GM18519 (cell line): ENCODE results near the gene FHOD3.
"Not testable (repeated sequence)": the region's sequence is repeated elsewhere in the genome, so short reads cannot be mapped to it uniquely, and the experiment has no call there.

ENCODE experiments used
- ATAC-seq: cut with Tn5 transposase; IDR thresholded peaks from one replicate; pipeline ENCODE4 v1.9.1; 2021; ENCODE audit warnings: mild to moderate bottlenecking, moderate library complexity; ENCODE audit not compliant: unreplicated experiment, low FRiP score

FHOD3 gene

GRCh38 chr18:36752929-36753865 lies 455.7 kb downstream of the FHOD3 start:
- no peak for ATAC-seq

GRCh38 chr18:36756242-36756641 lies 458.7 kb downstream of the FHOD3 start:
- ATAC-seq, result no peak

GRCh38 chr18:36757081-36757480 lies 459.6 kb downstream of the FHOD3 start:
- no peak for ATAC-seq

- no peak for ATAC-seq
Measured at GRCh38 chr18:36757991-36758390, 460.5 kb downstream of the FHOD3 start.

- no peak for ATAC-seq
Measured at GRCh38 chr18:36758623-36759022, 461.1 kb downstream of the FHOD3 start.

GRCh38 chr18:36759167-36759776 lies 461.8 kb downstream of the FHOD3 start:
- ATAC-seq, result no peak

- no peak for ATAC-seq
Measured at GRCh38 chr18:36760598-36760997, 463.1 kb downstream of the FHOD3 start.

GRCh38 chr18:36761186-36761698 lies 463.7 kb downstream of the FHOD3 start:
- no peak for ATAC-seq

- ATAC-seq, result no peak
Measured at GRCh38 chr18:36762074-36762473, 464.6 kb downstream of the FHOD3 start.

- not testable (repeated sequence) for ATAC-seq
Measured at GRCh38 chr18:36762965-36763364, 465.5 kb downstream of the FHOD3 start.

- ATAC-seq, result no peak
Measured at GRCh38 chr18:36766836-36767235, 469.3 kb downstream of the FHOD3 start.

- ATAC-seq, result no peak
Measured at GRCh38 chr18:36769172-36769571, 471.7 kb downstream of the FHOD3 start.

- ATAC-seq, result no peak
Measured at GRCh38 chr18:36769611-36770314, 472.2 kb downstream of the FHOD3 start.

GRCh38 chr18:36770315-36770946 lies 472.9 kb downstream of the FHOD3 start:
- ATAC-seq, result no peak

GRCh38 chr18:36771245-36771644 lies 473.7 kb downstream of the FHOD3 start:
- no peak for ATAC-seq

GRCh38 chr18:36772241-36772723 lies 474.8 kb downstream of the FHOD3 start:
- no peak for ATAC-seq

GRCh38 chr18:36775396-36775795 lies 477.9 kb downstream of the FHOD3 start:
- no peak for ATAC-seq

GRCh38 chr18:36776650-36777049 lies 479.1 kb downstream of the FHOD3 start:
- ATAC-seq, result no peak

- no peak for ATAC-seq
Measured at GRCh38 chr18:36777566-36777965, 480.1 kb downstream of the FHOD3 start.

GRCh38 chr18:36780748-36781147 lies 483.2 kb downstream of the FHOD3 start:
- no peak for ATAC-seq
